IgD-negative memory B cell (primary cell): ENCODE data around the gene MLEC. TPM values are rescaled to one million over a fixed set of nuclear protein-coding genes. Genes with fewer than 3 reads are reported as not detected.
A peak's percentile ranks its signal among the peaks of the same experiment; 100 is the strongest.
"Not testable (repeated sequence)": the region's sequence is repeated elsewhere in the genome, so short reads cannot be mapped to it uniquely, and the experiment has no call there.

Experiments used
- H3K27ac Mint-ChIP-seq, 3 donors: one replicate each; pipeline ENCODE4 v1.8.0; 2020 to 2022; ENCODE audit warnings: mild to moderate bottlenecking in 3 of 3, mixed read lengths in 3 of 3, moderate library complexity in 1 of 3
- H3K27me3 Mint-ChIP-seq: one replicate; pipeline ENCODE4 v1.8.0; 2021; ENCODE audit warnings: mixed read lengths
- H3K36me3 Mint-ChIP-seq: one replicate; pipeline ENCODE4 v1.8.0; 2020; ENCODE audit warnings: mild to moderate bottlenecking, mixed read lengths
- H3K4me1 Mint-ChIP-seq, 3 donors: one replicate each; pipeline ENCODE4 v1.8.0; 2020 to 2022; ENCODE audit warnings: mixed read lengths in 3 of 3, mild to moderate bottlenecking in 1 of 3
- H3K4me3 Mint-ChIP-seq, 4 donors: one replicate each; pipeline ENCODE4 v1.8.0; 2020 to 2022; ENCODE audit warnings: mild to moderate bottlenecking in 4 of 4, mixed read lengths in 4 of 4, moderate library complexity in 3 of 4
- H3K9me3 Mint-ChIP-seq, 3 donors: one replicate each; pipeline ENCODE4 v1.8.0; 2020 to 2021; ENCODE audit warnings: mixed read lengths in 3 of 3, mild to moderate bottlenecking in 1 of 3
- polyA plus RNA-seq: library from polyadenylated mRNA; unstranded; fragments of 300-500 nt; fragmentation: Illumina TruSeq; gene quantifications from one replicate; pipeline ENCODE4 v1.2.3, GENCODE V29; 2021

The MLEC gene
- polyA plus RNA-seq, 1 donor from 2014 or later = 64.3 TPM

DNA sequence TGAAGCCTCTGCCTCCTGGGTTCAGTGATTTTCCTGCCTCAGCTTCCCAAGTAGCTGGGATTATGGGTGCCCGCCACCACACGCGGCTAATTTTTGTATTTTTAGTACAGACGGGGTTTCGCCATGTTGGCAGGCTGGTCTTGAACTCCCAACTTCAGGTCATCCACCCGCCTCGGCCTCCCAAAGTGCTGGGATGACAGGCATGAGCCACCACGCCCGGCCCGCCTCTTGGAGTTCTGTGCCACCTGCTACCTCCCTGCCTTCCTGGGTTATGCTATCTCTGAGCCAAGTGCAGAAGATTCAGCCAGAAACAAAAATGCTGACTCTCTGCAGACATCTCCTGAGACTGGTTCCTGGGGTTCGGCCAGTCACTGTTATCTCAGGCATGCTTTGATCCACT, 33.3 kb upstream of the MLEC start:
- H3K27me3 Mint-ChIP-seq = peaks cover 37% of the 10 kb centered on the region

DNA sequence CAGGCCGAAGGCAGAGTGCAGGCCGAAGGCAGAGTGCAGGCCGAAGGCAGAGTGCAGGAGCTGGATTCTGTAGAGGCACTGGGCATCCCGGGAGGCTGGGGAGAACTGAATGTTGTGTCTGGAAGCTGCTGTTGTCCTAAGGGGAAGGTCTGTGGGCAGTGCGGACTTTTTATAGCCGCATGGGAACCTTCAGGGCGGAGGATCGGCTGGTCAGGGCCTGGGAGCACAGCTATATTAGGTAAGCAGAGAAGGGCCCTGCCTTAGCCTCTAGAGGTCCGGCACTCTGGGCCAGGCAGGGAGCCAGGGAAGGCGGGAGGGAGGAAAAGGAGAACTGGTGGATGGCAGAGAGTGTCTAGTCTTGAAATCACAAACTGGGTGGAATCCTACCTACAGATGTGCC, 32.3 kb upstream of the MLEC start:
- Mint-ChIP-seq H3K36me3 (peaks cover 2% of the 10 kb centered on the region), H3K27me3 (peaks cover 29% of the 10 kb centered on the region), H3K27ac (no peak overlapping the region), H3K4me3 (peak overlapping the region in 1 of 4 donors; percentile 10), H3K4me1 (no peaks in the 10 kb centered on the region), H3K9me3 (no peaks in the 10 kb centered on the region)

More for the DNA sequence above, 33.3 kb upstream of the MLEC start:
- no peak overlapping the region for H3K4me3 Mint-ChIP-seq
- H3K9me3 Mint-ChIP-seq = peaks cover 0 to 1% (median 0%) of the 10 kb centered on the region in 3 donors
- H3K4me1 Mint-ChIP-seq = peaks cover 6 to 9% (median 8%) of the 10 kb centered on the region in 3 donors
- peaks cover 2% of the 10 kb centered on the region for H3K36me3 Mint-ChIP-seq
- H3K27ac Mint-ChIP-seq = peak overlapping the region in 1 of 3 donors; percentile 23

DNA sequence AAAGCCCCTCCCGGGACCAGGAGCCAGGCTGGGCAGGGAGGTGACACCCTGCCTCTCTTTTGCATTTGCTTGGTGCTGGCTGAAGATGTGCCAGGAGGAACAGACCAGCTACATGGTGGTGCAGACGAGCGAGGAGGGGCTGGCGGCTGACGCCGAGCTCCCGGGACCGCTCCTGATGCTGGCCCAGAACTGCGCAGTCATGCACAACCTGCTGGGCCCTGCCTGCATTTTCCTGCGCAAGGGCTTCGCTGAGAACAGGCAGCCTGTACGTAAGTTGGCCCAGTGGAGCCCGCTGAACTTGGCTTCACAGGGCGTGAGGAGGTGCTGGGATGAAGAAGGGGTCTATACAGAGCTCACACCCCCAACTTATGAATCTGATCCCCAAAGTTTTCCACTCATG, 30.9 kb upstream of the MLEC start:
- no peak overlapping the region for H3K27ac Mint-ChIP-seq
- H3K4me1 Mint-ChIP-seq = no peaks in the 10 kb centered on the region
- H3K9me3 Mint-ChIP-seq = no peaks in the 10 kb centered on the region
- no peak overlapping the region for H3K4me3 Mint-ChIP-seq
- H3K36me3 Mint-ChIP-seq = peaks cover 2% of the 10 kb centered on the region
- H3K27me3 Mint-ChIP-seq = peaks cover 19% of the 10 kb centered on the region

DNA sequence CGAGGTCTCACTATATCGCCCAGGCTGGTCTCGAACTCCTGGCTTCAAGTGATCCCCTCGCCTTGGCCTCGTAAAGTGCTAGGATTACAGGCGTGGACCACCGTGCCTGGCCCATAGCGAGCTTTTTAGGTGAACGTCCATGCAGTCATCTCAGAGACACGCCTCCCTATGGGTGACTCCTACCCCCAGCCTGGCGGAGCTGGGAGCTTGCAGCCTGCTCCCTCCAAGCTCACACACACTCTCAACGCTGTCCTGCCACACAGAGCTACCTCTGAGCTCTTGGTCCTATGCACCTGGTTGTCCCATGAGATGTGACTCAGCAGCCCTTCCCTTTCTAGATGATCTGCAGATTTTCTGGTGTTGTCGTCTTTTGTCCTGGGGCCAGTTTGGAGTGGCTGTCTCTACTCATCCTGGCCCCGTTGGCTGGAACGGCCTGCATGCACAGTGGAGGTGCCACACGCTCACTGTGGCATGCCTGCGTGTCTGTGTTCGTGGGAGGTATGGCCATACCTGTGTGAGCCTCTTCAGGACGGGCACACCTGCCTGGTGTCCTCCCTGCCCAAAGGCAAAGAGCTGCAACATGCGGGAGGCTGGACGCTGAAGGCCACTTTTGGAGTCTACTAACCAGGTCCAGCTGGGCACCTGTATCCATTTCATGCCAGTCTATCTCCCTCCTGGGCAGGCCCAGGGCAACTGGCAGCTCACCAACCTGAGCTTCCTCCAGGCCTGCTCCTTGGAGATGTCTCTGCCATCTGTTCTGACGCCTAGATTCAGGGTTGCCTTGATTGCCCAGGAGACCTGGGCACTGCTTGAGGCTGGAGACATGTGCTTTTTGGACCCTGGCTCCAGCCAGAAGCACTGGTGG, 28.4 kb upstream of the MLEC start:
- Mint-ChIP-seq H3K27ac (no peak overlapping the region), H3K4me1 (peaks cover 4 to 6% (median 5%) of the 10 kb centered on the region in 3 donors), H3K9me3 (no peaks in the 10 kb centered on the region), H3K4me3 (no peak overlapping the region), H3K36me3 (no peaks in the 10 kb centered on the region), H3K27me3 (peaks cover 12% of the 10 kb centered on the region)

DNA sequence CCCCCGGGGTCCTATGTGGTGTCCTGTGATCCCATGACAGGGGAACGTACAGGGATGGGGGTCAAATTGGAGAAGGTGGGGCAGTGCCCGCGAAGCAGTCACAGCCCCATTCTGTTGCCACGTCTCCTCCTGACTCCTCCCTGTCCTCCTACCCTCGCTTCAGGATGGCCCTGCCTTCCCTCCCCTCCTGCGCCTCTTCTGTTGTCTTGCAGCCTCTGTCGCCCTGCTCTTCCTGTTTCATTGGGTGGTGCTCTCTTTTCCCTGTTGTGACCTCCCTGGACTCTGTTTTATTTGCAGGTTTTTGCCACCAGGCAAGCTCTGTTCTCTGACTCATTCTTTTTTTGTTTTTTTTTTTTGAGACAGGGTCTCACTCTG, 27.8 kb upstream of the MLEC start:
- no peaks in the 10 kb centered on the region for H3K9me3 Mint-ChIP-seq
- H3K4me1 Mint-ChIP-seq = peaks cover 4 to 6% (median 5%) of the 10 kb centered on the region in 3 donors
- H3K4me3 Mint-ChIP-seq = no peak overlapping the region
- no peaks in the 10 kb centered on the region for H3K36me3 Mint-ChIP-seq
- no peak overlapping the region for H3K27ac Mint-ChIP-seq
- H3K27me3 Mint-ChIP-seq = peaks cover 8% of the 10 kb centered on the region

DNA sequence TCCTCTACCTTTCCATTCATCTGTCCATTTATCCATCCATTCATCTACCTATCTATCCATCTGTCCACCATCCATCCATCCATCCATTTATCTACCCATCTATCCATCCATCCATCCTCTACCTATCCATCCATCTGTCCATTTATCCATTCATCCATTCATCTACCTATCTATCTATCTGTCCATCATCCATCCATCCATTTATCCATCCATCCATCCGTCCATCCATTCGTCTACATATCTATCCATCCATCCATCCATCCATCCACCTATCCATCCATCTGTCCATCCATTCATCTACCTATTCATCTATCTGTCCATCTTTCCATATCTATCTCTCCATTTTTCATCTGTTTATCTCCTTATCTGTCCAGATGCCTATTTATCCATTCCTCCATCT, 25.5 kb upstream of the MLEC start:
- no peak overlapping the region for H3K27ac Mint-ChIP-seq
- H3K4me1 Mint-ChIP-seq = peaks cover 6 to 11% (median 7%) of the 10 kb centered on the region in 3 donors
- H3K27me3 Mint-ChIP-seq = peaks cover 11% of the 10 kb centered on the region
- H3K4me3 Mint-ChIP-seq = no peak overlapping the region
- H3K9me3 Mint-ChIP-seq = no peaks in the 10 kb centered on the region
- H3K36me3 Mint-ChIP-seq = no peaks in the 10 kb centered on the region

DNA sequence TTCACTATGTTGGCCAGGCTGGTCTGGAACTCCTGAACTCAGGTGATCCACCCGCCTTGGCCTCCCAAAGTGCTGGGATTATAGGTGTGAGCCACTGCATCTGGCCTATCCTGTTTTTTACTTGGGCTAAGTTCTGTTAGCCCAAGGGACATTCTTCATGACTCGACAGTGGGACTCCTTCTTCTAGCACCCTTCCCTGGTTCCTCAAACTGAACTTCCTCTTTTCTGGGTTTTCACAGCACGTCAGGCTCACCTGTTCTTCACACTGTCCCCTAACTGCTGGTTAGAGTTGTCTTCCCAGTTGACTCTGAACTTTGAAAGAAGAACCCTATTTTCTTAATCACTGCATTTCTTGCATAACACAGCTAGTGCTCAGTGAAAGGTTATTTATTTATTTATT, 24.1 kb upstream of the MLEC start:
- Mint-ChIP-seq H3K4me3 (peak overlapping the region in 1 of 4 donors; percentile 88), H3K27me3 (peaks cover 12% of the 10 kb centered on the region), H3K36me3 (no peaks in the 10 kb centered on the region), H3K4me1 (peaks cover 10 to 14% (median 11%) of the 10 kb centered on the region in 3 donors), H3K27ac (no peak overlapping the region), H3K9me3 (no peaks in the 10 kb centered on the region)

DNA sequence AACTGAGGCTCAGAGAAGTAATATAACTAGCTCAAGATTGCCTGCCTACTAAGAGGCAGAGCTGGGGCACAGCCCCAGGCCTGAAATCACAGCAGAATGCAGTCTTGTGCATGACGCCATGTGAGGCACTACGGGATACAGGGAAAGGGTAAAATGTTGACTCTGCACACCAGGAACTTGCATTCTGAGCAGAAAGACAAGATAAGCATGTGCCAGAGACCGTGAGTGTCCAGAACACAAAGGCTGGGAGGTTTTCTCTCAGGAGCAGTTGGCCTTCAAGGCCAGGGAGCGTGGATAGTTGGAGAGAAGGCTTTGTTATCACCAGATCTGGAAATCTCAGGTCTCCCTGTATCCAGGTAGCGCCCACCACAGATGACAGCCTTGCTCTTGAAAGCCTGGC, 23.2 kb upstream of the MLEC start:
- no peak overlapping the region for H3K4me3 Mint-ChIP-seq

DNA sequence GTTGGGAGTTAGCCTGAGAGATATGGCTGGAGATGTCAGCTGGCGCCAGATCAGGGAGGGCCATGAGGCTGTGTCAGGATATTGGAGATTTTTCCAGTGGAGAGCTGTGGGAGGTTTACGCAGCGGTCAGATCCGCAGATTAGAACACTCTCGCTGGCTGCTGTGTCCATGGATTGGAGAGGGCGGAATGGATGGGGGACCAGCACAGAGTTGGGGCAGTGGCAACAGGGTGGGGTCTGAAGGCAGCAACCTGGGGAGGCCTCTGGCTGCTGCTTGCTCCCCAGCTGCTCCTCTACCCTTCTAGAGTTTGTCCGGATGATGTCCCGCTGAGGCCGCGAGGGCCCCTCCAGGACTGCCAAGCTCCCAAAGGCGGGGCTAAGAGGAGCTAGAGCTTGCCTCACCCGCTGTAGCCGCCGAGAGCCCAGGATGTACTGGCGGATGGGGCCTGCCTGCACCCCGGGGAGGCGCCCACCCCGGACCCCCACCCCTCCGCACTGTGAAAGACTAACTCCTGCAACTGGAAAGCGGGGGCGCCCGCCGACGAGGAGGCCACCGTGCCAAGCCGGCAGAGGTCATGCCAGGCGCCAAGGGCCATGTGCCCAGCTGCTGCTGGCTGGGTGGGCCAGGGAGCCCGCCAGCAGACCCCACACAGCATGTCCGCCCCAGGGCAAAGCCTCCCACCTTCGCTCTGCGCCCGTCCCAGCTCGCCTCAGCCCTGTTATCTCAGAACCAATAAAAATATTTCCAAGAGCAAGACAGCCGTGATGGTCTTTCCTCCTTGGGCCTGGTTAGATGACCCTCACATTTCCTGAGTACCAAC, 20.2 kb upstream of the MLEC start:
- H3K27me3 Mint-ChIP-seq = peaks cover 19% of the 10 kb centered on the region

More for the DNA sequence above, 23.2 kb upstream of the MLEC start:
- Mint-ChIP-seq H3K27me3 (peaks cover 12% of the 10 kb centered on the region), H3K36me3 (no peaks in the 10 kb centered on the region), H3K9me3 (no peaks in the 10 kb centered on the region), H3K4me1 (peaks cover 16 to 20% (median 16%) of the 10 kb centered on the region in 3 donors), H3K27ac (no peak overlapping the region)

DNA sequence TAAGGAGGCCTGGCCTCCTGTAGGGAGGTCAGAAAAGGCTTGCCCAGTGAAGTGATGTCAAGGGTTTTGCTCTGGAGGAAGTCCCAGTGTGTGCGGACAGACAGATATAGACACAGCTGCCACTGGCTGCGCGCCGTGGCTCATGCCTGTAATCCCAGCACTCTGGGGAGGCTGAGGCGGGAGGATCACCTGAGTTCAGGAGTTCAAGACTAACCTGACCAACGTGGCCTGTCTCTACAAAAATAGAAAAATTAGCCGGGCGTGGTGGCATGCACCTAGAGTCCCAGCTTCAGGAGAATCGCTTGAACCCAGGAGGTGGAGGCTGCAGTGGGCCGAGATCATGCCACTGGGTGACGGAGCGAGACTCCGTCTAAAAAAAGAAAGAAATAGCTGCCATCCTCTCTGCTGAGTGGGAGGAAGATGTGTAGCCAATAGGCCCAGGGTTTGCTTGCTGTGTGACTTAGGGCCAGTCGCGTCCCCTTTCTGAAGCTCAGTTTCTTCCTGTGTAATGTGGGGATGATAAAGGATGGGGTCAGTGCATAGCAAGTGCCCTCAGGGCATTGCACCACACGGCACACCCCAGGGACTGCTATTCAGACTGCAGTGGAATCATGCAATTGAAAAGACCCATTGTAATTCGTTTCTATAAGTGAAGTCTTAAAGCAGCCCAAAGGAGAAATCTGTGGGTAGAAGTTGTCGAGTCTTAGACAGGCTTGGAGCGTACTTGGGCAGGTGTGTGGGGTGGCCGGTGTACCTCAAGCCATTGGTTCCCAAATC, 18.7 kb upstream of the MLEC start:
- Mint-ChIP-seq H3K36me3 (peaks cover 2% of the 10 kb centered on the region), H3K4me1 (peaks cover 25 to 27% (median 26%) of the 10 kb centered on the region in 3 donors), H3K9me3 (no peaks in the 10 kb centered on the region), H3K27me3 (peaks cover 16% of the 10 kb centered on the region), H3K27ac (peak overlapping the region in 1 of 3 donors; percentile 9), H3K4me3 (peak overlapping the region in 2 of 4 donors; percentile 44 to 50)

More for the DNA sequence above, 20.2 kb upstream of the MLEC start:
- peaks cover 30 to 31% (median 31%) of the 10 kb centered on the region in 3 donors for H3K4me1 Mint-ChIP-seq
- H3K27ac Mint-ChIP-seq = peak overlapping the region in 1 of 3 donors; percentile 70
- H3K4me3 Mint-ChIP-seq = peak overlapping the region in 1 of 4 donors; percentile 57
- H3K9me3 Mint-ChIP-seq = no peaks in the 10 kb centered on the region
- H3K36me3 Mint-ChIP-seq = peaks cover 2% of the 10 kb centered on the region

DNA sequence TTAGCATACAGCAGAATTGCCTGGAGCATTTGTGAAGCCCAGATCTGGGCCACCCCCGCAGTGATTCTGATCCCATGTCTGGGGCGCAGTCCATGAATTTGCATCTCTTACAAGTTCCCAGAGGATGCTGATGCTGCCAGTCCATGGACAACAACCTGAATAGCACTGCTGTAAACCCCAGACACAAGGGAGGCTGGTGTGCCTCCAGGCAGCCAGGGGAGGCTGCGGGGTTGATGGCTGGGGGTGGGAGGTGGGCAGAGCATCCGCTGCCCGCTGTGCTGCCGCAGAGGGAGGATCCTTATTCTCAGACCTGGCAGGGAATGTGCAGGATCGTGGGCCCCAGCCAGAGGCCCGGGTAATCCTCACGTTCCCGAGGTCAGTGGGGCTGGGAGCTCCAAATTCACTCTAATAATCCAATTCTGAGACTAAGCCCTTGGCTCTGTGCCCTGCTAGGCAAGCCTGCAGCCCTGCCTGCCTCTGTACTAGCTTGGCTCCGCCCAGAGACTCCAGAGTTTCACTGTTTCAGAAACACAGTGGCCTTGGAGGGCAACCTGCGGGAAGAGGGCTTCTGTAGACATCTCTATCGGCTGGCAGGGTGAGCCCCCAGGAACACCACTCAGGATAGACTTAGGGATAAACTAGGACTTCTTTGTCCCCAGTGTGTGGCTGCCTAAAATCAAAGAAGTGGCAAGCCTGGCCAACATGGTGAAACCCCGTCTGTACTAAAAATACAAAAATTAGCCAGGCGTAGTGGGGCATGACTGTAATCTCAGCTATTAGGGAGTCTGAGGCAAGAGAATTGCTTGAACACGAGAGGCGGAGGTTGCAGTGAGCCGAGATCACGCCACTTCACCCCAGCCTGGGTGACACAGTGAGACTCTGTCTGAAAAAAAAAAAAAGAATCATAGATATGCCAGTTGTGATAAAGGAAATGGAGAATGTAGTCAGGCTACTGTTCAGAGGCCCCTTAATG, 17.8 kb upstream of the MLEC start:
- peak overlapping the region in 2 of 3 donors; percentile 17 to 53 for H3K27ac Mint-ChIP-seq
- no peaks in the 10 kb centered on the region for H3K9me3 Mint-ChIP-seq
- H3K4me1 Mint-ChIP-seq = peaks cover 28 to 31% (median 31%) of the 10 kb centered on the region in 3 donors
- H3K4me3 Mint-ChIP-seq = peak overlapping the region; percentile 17 to 88 (median 62)
- peaks cover 2% of the 10 kb centered on the region for H3K36me3 Mint-ChIP-seq
- H3K27me3 Mint-ChIP-seq = peaks cover 17% of the 10 kb centered on the region

DNA sequence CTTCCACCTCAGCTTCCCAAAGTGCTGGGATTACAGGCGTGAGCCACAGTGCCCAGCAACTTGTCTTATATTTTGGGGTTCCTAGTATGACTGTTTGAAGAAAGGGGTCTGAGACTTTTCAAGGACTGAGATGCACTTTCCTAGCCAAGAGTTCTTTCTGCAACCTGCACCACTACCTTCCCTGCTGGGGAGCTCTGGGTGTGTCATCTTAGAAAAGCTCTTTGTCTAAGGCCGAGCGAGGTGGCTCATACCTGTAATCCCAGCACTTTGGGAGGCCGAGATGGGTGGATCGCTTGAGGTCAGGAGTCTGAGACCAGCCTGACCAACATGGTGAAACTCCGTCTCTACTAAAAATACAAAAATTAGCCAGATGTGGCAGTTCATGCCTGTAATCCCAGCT, 16.7 kb upstream of the MLEC start:
- not testable (repeated sequence) for H3K9me3 Mint-ChIP-seq, H3K36me3 Mint-ChIP-seq, H3K27ac Mint-ChIP-seq
- Mint-ChIP-seq H3K4me3 (peak overlapping the region in 1 of 4 donors; percentile 84), H3K27me3 (peaks cover 20% of the 10 kb centered on the region), H3K4me1 (peaks cover 31 to 36% (median 35%) of the 10 kb centered on the region in 3 donors)

DNA sequence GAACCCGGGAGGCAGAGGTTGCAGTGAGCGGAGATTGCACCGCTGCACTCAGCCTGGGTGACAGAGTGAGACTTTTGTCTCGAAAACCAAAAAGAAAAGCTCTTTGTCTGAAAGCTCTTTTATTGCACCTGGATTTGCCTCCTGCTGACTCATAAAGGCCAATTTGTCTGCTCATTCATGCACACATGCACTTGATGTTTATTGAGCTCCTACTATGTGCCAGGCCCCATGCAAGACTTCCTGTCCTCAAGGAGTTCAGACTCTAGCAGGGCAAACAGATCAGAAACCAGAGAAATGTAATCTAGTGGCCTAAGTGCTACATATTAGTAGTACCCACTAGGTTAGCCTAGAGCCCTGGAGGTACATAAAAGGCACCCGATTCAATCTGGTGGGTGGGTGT, 16.3 kb upstream of the MLEC start:
- peaks cover 20% of the 10 kb centered on the region for H3K27me3 Mint-ChIP-seq
- peak overlapping the region in 1 of 3 donors; percentile 12 for H3K27ac Mint-ChIP-seq
- H3K4me1 Mint-ChIP-seq = peaks cover 31 to 35% (median 33%) of the 10 kb centered on the region in 3 donors
- peaks cover 2% of the 10 kb centered on the region for H3K36me3 Mint-ChIP-seq
- no peaks in the 10 kb centered on the region for H3K9me3 Mint-ChIP-seq
- no peak overlapping the region for H3K4me3 Mint-ChIP-seq
